Naive thymus-derived CD4-positive, alpha-beta T cell (primary cell): Measurements from ENCODE around the gene LEKR1. TPM values are rescaled to one million over a fixed set of nuclear protein-coding genes. Genes with fewer than 3 reads are reported as not detected.

Source experiments
- ATAC-seq: fragments of 150-1000 bp; cut with Tn5 transposase; 2 replicates; pipeline ENCODE4 v1.10.0; 2021; ENCODE audit warnings: mild to moderate bottlenecking, moderate library complexity
- CTCF ChIA-PET: fragments of 350-600 bp; sonication (Branson Sonifier 250); formaldehyde crosslinking; loops from one replicate; lab custom pipeline; 2021; ENCODE audit warnings: antibody characterized with exemption; lab: Charles Lee
- POLR2A ChIA-PET: fragments of 350-600 bp; sonication (Branson Sonifier 250); formaldehyde crosslinking; loops from one replicate; lab custom pipeline; 2021; ENCODE audit warnings: antibody characterized with exemption, inconsistent platforms; lab: Charles Lee
- DNase-seq, 9 donors: peaks; one replicate each; pipeline versions ENCODE4 v3.0.0 to v3.0.0-alpha.2; 2020 to 2022; ENCODE audit warnings: mixed read lengths in 1 of 9
- H3K27ac ChIP-seq: one replicate; pipeline ENCODE4 v1.7.0; 2013; ENCODE audit warnings: mild to moderate bottlenecking, low read depth, low read length, moderate library complexity
- H3K27me3 ChIP-seq, 2 donors: one replicate each; pipeline ENCODE4 v1.7.0; 2013; ENCODE audit warnings: low read length in 2 of 2, mild to moderate bottlenecking in 2 of 2, moderate library complexity in 2 of 2; ENCODE audit not compliant: control insufficient read depth in 2 of 2, insufficient read depth in 2 of 2
- H3K36me3 ChIP-seq, 3 experiments: 1 replicate in 2 of 3; 2 replicates in 1 of 3; pipeline ENCODE4 v1.7.0; 2013; ENCODE audit warnings: low read length in 3 of 3, mild to moderate bottlenecking in 3 of 3, moderate library complexity in 1 of 3; ENCODE audit not compliant: insufficient read depth in 3 of 3, control insufficient read depth in 2 of 3
- H3K4me1 ChIP-seq, 2 donors: one replicate each; pipeline ENCODE4 v1.7.0; 2013; ENCODE audit warnings: low read length in 2 of 2, mild to moderate bottlenecking in 2 of 2, moderate library complexity in 1 of 2; ENCODE audit not compliant: control insufficient read depth in 2 of 2, insufficient read depth in 2 of 2
- H3K4me3 ChIP-seq: 2 replicates; pipeline ENCODE4 v1.7.0; 2013; ENCODE audit warnings: mild to moderate bottlenecking, low read length
- H3K9me3 ChIP-seq, 3 experiments: 1 replicate in 2 of 3; 2 replicates in 1 of 3; pipeline ENCODE4 v1.7.0; 2013; ENCODE audit warnings: low read length in 3 of 3; ENCODE audit not compliant: control insufficient read depth in 2 of 3
- H3K27ac Mint-ChIP-seq, 9 donors: one replicate each; pipeline ENCODE4 v1.8.0; 2020 to 2022; ENCODE audit warnings: mixed read lengths in 9 of 9, mild to moderate bottlenecking in 8 of 9, moderate library complexity in 5 of 9, inconsistent platforms in 2 of 9
- H3K27me3 Mint-ChIP-seq, 5 donors: one replicate each; pipeline ENCODE4 v1.8.0; 2021 to 2022; ENCODE audit warnings: mixed read lengths in 5 of 5, mild to moderate bottlenecking in 1 of 5
- H3K36me3 Mint-ChIP-seq, 5 donors: one replicate each; pipeline ENCODE4 v1.8.0; 2020 to 2022; ENCODE audit warnings: mixed read lengths in 5 of 5, mild to moderate bottlenecking in 3 of 5, inconsistent platforms in 1 of 5
- H3K4me1 Mint-ChIP-seq, 7 donors: one replicate each; pipeline ENCODE4 v1.8.0; 2020 to 2022; ENCODE audit warnings: mixed read lengths in 7 of 7, mild to moderate bottlenecking in 3 of 7, inconsistent platforms in 1 of 7
- H3K4me3 Mint-ChIP-seq, 10 donors: one replicate each; pipeline ENCODE4 v1.8.0; 2020 to 2022; ENCODE audit warnings: mild to moderate bottlenecking in 10 of 10, mixed read lengths in 10 of 10, moderate library complexity in 6 of 10, inconsistent platforms in 2 of 10
- H3K9me3 Mint-ChIP-seq, 11 donors: one replicate each; pipeline ENCODE4 v1.8.0; 2020 to 2022; ENCODE audit warnings: mixed read lengths in 11 of 11, mild to moderate bottlenecking in 4 of 11, inconsistent platforms in 1 of 11, moderate library complexity in 1 of 11
- intact Hi-C, 2 donors: fragments of 100-400 bp; cut with micrococcal nuclease; formaldehyde crosslinking; loops; one replicate each; pipeline ENCODE4 v1.15.1; 2023
- polyA plus RNA-seq, 2 donors: library from polyadenylated mRNA; unstranded; fragments of 300-500 nt; fragmentation: Illumina TruSeq; gene quantifications; one replicate each; pipeline ENCODE4 v1.2.3, GENCODE V29; 2021
- total RNA-seq, 6 experiments: library from RNA in 5 of 6; stranded (reverse) in 5 of 6; gene quantifications; 1 replicate in 5 of 6; 2 replicates in 1 of 6; pipeline ENCODE4 v1.2.3 and lab custom pipeline; 2021 to 2026

LEKR1 gene
- total and polyA plus RNA-seq, 7 experiments from 2014 or later: 0.19 to 5.1 (median 0.81) TPM

GRCh38 chr3:156973954-156974353, 147.8 kb downstream of the LEKR1 start:
- intact Hi-C loops: loop anchor here in 1 of 2 donors (10.0 kb wide), 1 partner anchor 89 kb away; no protein-coding TSS in a partner anchor
- POLR2A ChIA-PET: no interaction called here

GRCh38 chr3:156974931-156975330, 148.8 kb downstream of the LEKR1 start:
- H3K4me1 Mint-ChIP-seq: peaks cover 0 to 9% (median 7%) of the 10 kb centered on the region in 7 donors
- Histone ChIP-seq H3K4me3 (no peak overlapping the region), H3K4me1 (no peaks in the 10 kb centered on the region), H3K9me3 (no peaks in the 10 kb centered on the region), H3K36me3 (no peaks in the 10 kb centered on the region), H3K27ac (no peak overlapping the region), H3K27me3 (no peaks in the 10 kb centered on the region)
- DNase-seq: no peak
- ChIA-PET POLR2A (no interaction called here), CTCF (no interaction called here)
- peaks cover 0 to 24% (median 0%) of the 10 kb centered on the region in 5 donors for H3K27me3 Mint-ChIP-seq
- H3K36me3 Mint-ChIP-seq: no peaks in the 10 kb centered on the region
- H3K9me3 Mint-ChIP-seq: peaks cover 0 to 4% (median 0%) of the 10 kb centered on the region in 11 donors
- no peak overlapping the region for H3K27ac Mint-ChIP-seq
- no peak for ATAC-seq
- H3K4me3 Mint-ChIP-seq: no peak overlapping the region
- intact Hi-C loops: loop anchor here (5.0 to 10.0 kb wide), 2 partner anchors 90 to 157 kb away; no protein-coding TSS in a partner anchor

More at GRCh38 chr3:156973954-156974353, 147.8 kb downstream of the LEKR1 start:
- Mint-ChIP-seq H3K9me3 (peaks cover 0 to 9% (median 3%) of the 10 kb centered on the region in 11 donors), H3K4me1 (peaks cover 0 to 7% (median 7%) of the 10 kb centered on the region in 7 donors), H3K27ac (no peak overlapping the region), H3K36me3 (no peaks in the 10 kb centered on the region), H3K4me3 (no peak overlapping the region), H3K27me3 (peaks cover 0 to 26% (median 4%) of the 10 kb centered on the region in 5 donors)
- no peak for DNase-seq
- no peak for ATAC-seq
- CTCF ChIA-PET: no interaction called here
- no peak overlapping the region for H3K27ac ChIP-seq
- H3K4me1 ChIP-seq: no peaks in the 10 kb centered on the region
- H3K9me3 ChIP-seq: no peaks in the 10 kb centered on the region
- H3K4me3 ChIP-seq: no peak overlapping the region
- no peaks in the 10 kb centered on the region for H3K27me3 ChIP-seq
- H3K36me3 ChIP-seq: no peaks in the 10 kb centered on the region

GRCh38 chr3:156975721-156976120, 149.6 kb downstream of the LEKR1 start:
- Histone ChIP-seq H3K36me3 (no peaks in the 10 kb centered on the region), H3K4me3 (no peak overlapping the region), H3K27me3 (no peaks in the 10 kb centered on the region), H3K27ac (no peak overlapping the region), H3K9me3 (no peaks in the 10 kb centered on the region), H3K4me1 (no peaks in the 10 kb centered on the region)
- Mint-ChIP-seq H3K4me3 (no peak overlapping the region), H3K27ac (no peak overlapping the region), H3K36me3 (no peaks in the 10 kb centered on the region), H3K27me3 (peaks cover 0 to 24% (median 0%) of the 10 kb centered on the region in 5 donors), H3K9me3 (peaks cover 0 to 3% (median 0%) of the 10 kb centered on the region in 11 donors), H3K4me1 (peaks cover 0 to 9% (median 7%) of the 10 kb centered on the region in 7 donors)
- intact Hi-C loops: loop anchor here (5.0 to 10.0 kb wide), 2 partner anchors 91 to 157 kb away; no protein-coding TSS in a partner anchor
- ChIA-PET POLR2A (no interaction called here), CTCF (no interaction called here)
- DNase-seq (no peak), ATAC-seq (no peak)

- ATAC-seq: no peak
- DNase-seq: no peak
- intact Hi-C loops: loop anchor here (5.0 to 10.0 kb wide), 2 partner anchors 92 to 155 kb away; no protein-coding TSS in a partner anchor
- Mint-ChIP-seq H3K36me3 (no peaks in the 10 kb centered on the region), H3K27me3 (peaks cover 0 to 27% (median 0%) of the 10 kb centered on the region in 5 donors), H3K4me3 (no peak overlapping the region), H3K4me1 (peaks cover 0 to 9% (median 7%) of the 10 kb centered on the region in 7 donors), H3K27ac (no peak overlapping the region), H3K9me3 (peaks cover 0 to 2% (median 0%) of the 10 kb centered on the region in 11 donors)
- Histone ChIP-seq H3K4me1 (no peaks in the 10 kb centered on the region), H3K27ac (no peak overlapping the region), H3K9me3 (no peaks in the 10 kb centered on the region), H3K36me3 (no peaks in the 10 kb centered on the region), H3K27me3 (no peaks in the 10 kb centered on the region), H3K4me3 (no peak overlapping the region)
- ChIA-PET POLR2A (no interaction called here), CTCF (no interaction called here)
Measured at GRCh38 chr3:156976933-156977332, 150.8 kb downstream of the LEKR1 start.

GRCh38 chr3:156978481-156978961, 152.4 kb downstream of the LEKR1 start:
- Mint-ChIP-seq H3K27ac (no peak overlapping the region), H3K36me3 (no peaks in the 10 kb centered on the region), H3K4me3 (peak overlapping the region in 1 of 10 donors; percentile 20), H3K4me1 (peaks cover 0 to 9% (median 7%) of the 10 kb centered on the region in 7 donors), H3K9me3 (no peaks in the 10 kb centered on the region), H3K27me3 (peaks cover 0 to 28% (median 0%) of the 10 kb centered on the region in 5 donors)
- Histone ChIP-seq H3K27me3 (no peaks in the 10 kb centered on the region), H3K4me3 (no peak overlapping the region), H3K4me1 (no peaks in the 10 kb centered on the region), H3K36me3 (no peaks in the 10 kb centered on the region), H3K9me3 (no peaks in the 10 kb centered on the region), H3K27ac (no peak overlapping the region)
- ATAC-seq: peak; percentile 31
- CTCF ChIA-PET: no interaction called here
- POLR2A ChIA-PET: no interaction called here
- DNase-seq: no peak
- intact Hi-C loops: loop anchor here (5.0 to 10.0 kb wide), 2 partner anchors 94 to 154 kb away; no protein-coding TSS in a partner anchor

GRCh38 chr3:156981005-156981404, 154.9 kb downstream of the LEKR1 start:
- no peaks in the 10 kb centered on the region for H3K36me3 Mint-ChIP-seq
- peaks cover 0 to 9% (median 7%) of the 10 kb centered on the region in 7 donors for H3K4me1 Mint-ChIP-seq
- intact Hi-C loops: no loop called here
- Histone ChIP-seq H3K36me3 (no peaks in the 10 kb centered on the region), H3K9me3 (no peaks in the 10 kb centered on the region), H3K4me3 (no peak overlapping the region), H3K27me3 (no peaks in the 10 kb centered on the region), H3K4me1 (no peaks in the 10 kb centered on the region), H3K27ac (no peak overlapping the region)
- DNase-seq (no peak), ATAC-seq (no peak)
- H3K27me3 Mint-ChIP-seq: peaks cover 0 to 23% (median 0%) of the 10 kb centered on the region in 5 donors
- POLR2A ChIA-PET: no interaction called here
- H3K4me3 Mint-ChIP-seq: no peak overlapping the region
- CTCF ChIA-PET: no interaction called here
- no peaks in the 10 kb centered on the region for H3K9me3 Mint-ChIP-seq
- H3K27ac Mint-ChIP-seq: no peak overlapping the region

GRCh38 chr3:156983559-156983958, 157.4 kb downstream of the LEKR1 start:
- Mint-ChIP-seq H3K27ac (no peak overlapping the region), H3K27me3 (peaks cover 0 to 28% (median 0%) of the 10 kb centered on the region in 5 donors)
- POLR2A ChIA-PET: no interaction called here

More at GRCh38 chr3:156983559-156983958, 157.4 kb downstream of the LEKR1 start:
- Mint-ChIP-seq H3K36me3 (no peaks in the 10 kb centered on the region), H3K9me3 (no peaks in the 10 kb centered on the region), H3K4me3 (no peak overlapping the region), H3K4me1 (peaks cover 0 to 6% (median 2%) of the 10 kb centered on the region in 7 donors)
- CTCF ChIA-PET: no interaction called here
- no peak for ATAC-seq
- H3K4me1 ChIP-seq: no peaks in the 10 kb centered on the region
- intact Hi-C loops: no loop called here
- no peak overlapping the region for H3K4me3 ChIP-seq
- no peak for DNase-seq
- no peaks in the 10 kb centered on the region for H3K9me3 ChIP-seq
- H3K27ac ChIP-seq: no peak overlapping the region
- no peaks in the 10 kb centered on the region for H3K27me3 ChIP-seq
- no peaks in the 10 kb centered on the region for H3K36me3 ChIP-seq
